ENCODE data around the gene BLTP3B. TPM values are rescaled to one million over a fixed set of nuclear protein-coding genes. Genes with fewer than 3 reads are reported as not detected.
"Not testable (repeated sequence)": the region's sequence is repeated elsewhere in the genome, so short reads cannot be mapped to it uniquely, and the experiment has no call there.

BLTP3B gene
- 10 to 100 TPM; 25.4 to 36.8 TPM for total RNA-seq
- polyA plus RNA-seq, result 10 to 100 TPM; 11.0 to 11.8 TPM

GRCh38 chr12:100142851-100143559 is at the start of gene BLTP3B:
BLTP3B (minus strand) TSS chr12:100142874; CDS start chr12:100142635, 239 bp downstream.
- 24% methylated on average over 35 of the region's 35 CpGs for WGBS
- TF ChIP-seq RAD21 (IDR thresholded peaks at IDR 0.05) (no peak), EGR1 (IDR thresholded peaks at IDR 0.05; ENCODE audit: low read depth in 2 of 2) (peak; percentile 75 to 81)

GRCh38 chr12:100189636-100190394 is 47.1 kb upstream of the BLTP3B start:
- WGBS, result 92% methylated on average over 13 of the region's 13 CpGs
- Histone ChIP-seq H3K4me1 (ENCODE audit: control insufficient read depth in 4 of 4, insufficient read depth in 4 of 4, low read length in 3 of 4) (no peaks in the 10 kb centered on the region), H3K27me3 (ENCODE audit: control insufficient read depth in 4 of 4, insufficient read depth in 4 of 4, low read length in 3 of 4) (no peaks in the 10 kb centered on the region), H3K4me3 (ENCODE audit: low read depth in 1 of 3, low read length in 3 of 3) (no peak overlapping the region), H3K9me3 (ENCODE audit: control insufficient read depth in 4 of 4, low read length in 3 of 4) (no peaks in the 10 kb centered on the region), H3K36me3 (ENCODE audit: control insufficient read depth in 4 of 4, insufficient read depth in 3 of 4, low read depth in 1 of 4, low read length in 3 of 4) (peaks cover 0 to 8% (median 0%) of the 10 kb centered on the region in 4 donors), H3K27ac (ENCODE audit: low read depth in 1 of 2, low read length in 2 of 2) (no peak overlapping the region), H3K9ac (ENCODE audit: low read depth in 1 of 2, low read length in 2 of 2) (no peak overlapping the region)
- TF ChIP-seq SP1 (IDR thresholded peaks at IDR 0.05) (no peak), REST (IDR thresholded peaks at IDR 0.05) (no peak), CTCF (IDR thresholded peaks at IDR 0.05; ENCODE audit: low read depth, low read length, missing input control) (no peak), RAD21 (IDR thresholded peaks at IDR 0.05) (no peak), HNF4A (conservative IDR thresholded peaks at IDR 0.05) (no peak), GABPA (IDR thresholded peaks at IDR 0.05 in 1 of 2, conservative IDR thresholded peaks at IDR 0.05 in 1 of 2) (no peak), FOXA2 (IDR thresholded peaks at IDR 0.05) (no peak), NR2F2 (IDR thresholded peaks at IDR 0.05) (no peak), ZBTB33 (IDR thresholded peaks at IDR 0.05) (no peak), ATF3 (IDR thresholded peaks at IDR 0.05) (no peak), FOXA1 (IDR thresholded peaks at IDR 0.05) (no peak), MAX (IDR thresholded peaks at IDR 0.05) (no peak), YY1 (IDR thresholded peaks at IDR 0.05) (no peak), TAF1 (conservative IDR thresholded peaks at IDR 0.05) (no peak), EGR1 (IDR thresholded peaks at IDR 0.05; ENCODE audit: low read depth in 2 of 2) (no peak), HNF4G (IDR thresholded peaks at IDR 0.05) (no peak), JUND (IDR thresholded peaks at IDR 0.05) (no peak), RXRA (IDR thresholded peaks at IDR 0.05) (no peak)
- no peak for DNase-seq (ENCODE audit: low spot score)

More at GRCh38 chr12:100142851-100143559, at the start of gene BLTP3B:
- H3K36me3 ChIP-seq (ENCODE audit: control insufficient read depth in 4 of 4, insufficient read depth in 3 of 4, low read depth in 1 of 4, low read length in 3 of 4), result no peaks in the 10 kb centered on the region
- H3K27me3 ChIP-seq (ENCODE audit: control insufficient read depth in 4 of 4, insufficient read depth in 4 of 4, low read length in 3 of 4), result no peaks in the 10 kb centered on the region
- H3K4me3 ChIP-seq (ENCODE audit: low read depth in 1 of 3, low read length in 3 of 3), result peak within 1 kb of the TSS; percentile 93 to 99 (median 96)
- H3K9me3 ChIP-seq (ENCODE audit: control insufficient read depth in 4 of 4, low read length in 3 of 4), result no peaks in the 10 kb centered on the region
- H3K27ac ChIP-seq (ENCODE audit: low read depth in 1 of 2, low read length in 2 of 2), result peak within 1 kb of the TSS; percentile 96 to 98
- H3K9ac ChIP-seq (ENCODE audit: low read depth in 1 of 2, low read length in 2 of 2), result peak within 1 kb of the TSS; percentile 67 to 85
- peaks cover 4 to 39% (median 21%) of the 10 kb centered on the region in 4 donors for H3K4me1 ChIP-seq (ENCODE audit: control insufficient read depth in 4 of 4, insufficient read depth in 4 of 4, low read length in 3 of 4)
- DNase-seq (ENCODE audit: low spot score), result peak; percentile 98

- H3K4me1 ChIP-seq (ENCODE audit: control insufficient read depth in 4 of 4, insufficient read depth in 4 of 4, low read length in 3 of 4); H3K36me3 ChIP-seq (ENCODE audit: control insufficient read depth in 4 of 4, insufficient read depth in 3 of 4, low read depth in 1 of 4, low read length in 3 of 4); DNase-seq (ENCODE audit: low spot score); H3K27me3 ChIP-seq (ENCODE audit: control insufficient read depth in 4 of 4, insufficient read depth in 4 of 4, low read length in 3 of 4); H3K9ac ChIP-seq (ENCODE audit: low read depth in 1 of 2, low read length in 2 of 2); H3K9me3 ChIP-seq (ENCODE audit: control insufficient read depth in 4 of 4, low read length in 3 of 4); H3K4me3 ChIP-seq (ENCODE audit: low read depth in 1 of 3, low read length in 3 of 3); H3K27ac ChIP-seq (ENCODE audit: low read depth in 1 of 2, low read length in 2 of 2): not testable (repeated sequence)
- 95% methylated on average over 11 of the region's 11 CpGs for WGBS
Observed at GRCh38 chr12:100188888-100189635, 46.4 kb upstream of the BLTP3B start.

All from liver (tissue), 9 donors.